Pancreas (tissue), 10 donors: ENCODE data around the gene TMEM63A. TPM values are rescaled to one million over a fixed set of nuclear protein-coding genes. Genes with fewer than 3 reads are reported as not detected.

ENCODE experiments used
- ATAC-seq, 4 donors: fragments of 200-7000 bp; cut with Tn5 transposase; one replicate each; pipeline versions ENCODE4 v1.8.0 to v1.9.1; 2020; ENCODE audit warnings: mild to moderate bottlenecking in 4 of 4, moderate library complexity in 4 of 4
- DNase-seq, 6 donors: peaks; one replicate each; pipeline ENCODE4 v3.0.0-alpha.2; 2020
- FAIRE-seq: peaks from 2 replicates; lab custom pipeline; 2012; peaks lifted over from hg19 to GRCh38; lab: Jason Lieb, UNC
- H3K27ac ChIP-seq, 4 donors: fragments of 200-600 bp; sonication (generic); 1 replicate in 3 of 4; 2 replicates in 1 of 4; pipeline versions ENCODE4 v1.5.0 to v1.8.0; 2020
- H3K27me3 ChIP-seq, 4 donors: fragments of 200-600 bp; one replicate each; pipeline ENCODE4 v1.8.0; 2021
- H3K36me3 ChIP-seq, 3 donors: fragments of 200-600 bp; sonication (generic) in 1 of 3; one replicate each; pipeline versions ENCODE4 v1.5.0 to v1.8.0; 2020 to 2021
- H3K4me1 ChIP-seq, 3 donors: fragments of 200-600 bp; one replicate each; pipeline ENCODE4 v1.8.0; 2021
- H3K4me3 ChIP-seq, 4 donors: fragments of 200-600 bp; sonication (generic) in 2 of 4; one replicate each; pipeline versions ENCODE4 v1.5.0 to v1.8.0; 2020 to 2021
- H3K9me3 ChIP-seq, 4 donors: fragments of 200-600 bp; one replicate each; pipeline ENCODE4 v1.8.0; 2021
- CTCF ChIP-seq, 4 donors: fragments of 200-600 bp; sonication (generic) in 3 of 4; IDR thresholded peaks; one replicate each; pipeline versions ENCODE4 v1.5.0 to v1.8.0; 2021; ENCODE audit warnings: antibody characterized with exemption in 4 of 4
- WGBS, 2 donors: extraction: QIAGEN DNeasy Blood & Tissue Kit; methylation state at CpG; one replicate each; pipeline ENCODE4 v1.1.7; 2013; 5-methylcytosine and 5-hydroxymethylcytosine counted together
- intact Hi-C, 3 donors: fragments of 100-400 bp; cut with DNase I; formaldehyde crosslinking; loops; one replicate each; pipeline versions ENCODE4 v1.11.1 to v1.14.2; 2022
- polyA plus RNA-seq, 2 donors: library from polyadenylated mRNA; stranded (reverse); fragments of 200-250 nt; gene quantifications; one replicate each; pipeline ENCODE4 v1.2.3, GENCODE V29; 2013
- total RNA-seq, 6 donors: library from RNA; stranded (reverse); fragmentation: NEBNext Ultra II Directional in 4 of 6; extraction: Animal tissue kit (Norgen Biotek cat#: 25700) in 4 of 6; gene quantifications; one replicate each; pipeline versions ENCODE4 v1.2.1 to v1.2.4, GENCODE V29; 2021 to 2023
- donor health status: healthy with polysubstance abuse.
- donor health status: DM: no; HTN: no; CAD: no; lungs with moderate emphysema.
- donor health status: DM: no; HTN: no; CAD: no.
- donor health status: control.
- donor health status: control.
- donor health status: Bipolar disorder and iron deficiency.
- donor health status: DM: yes; HTN: yes; CAD: no.
- donor health status: DM: no; HTN: no; CAD: no.
- donor health status: DM: no; HTN: no; CAD: no.
- donor health status: DM: yes; HTN: yes; CAD: no.

Gene TMEM63A
- total and polyA plus RNA-seq, 8 donors: 56.3 to 185 (median 84.0) TPM

- Histone ChIP-seq H3K4me3 (no peak overlapping the region), H3K9me3 (no peaks in the 10 kb centered on the region), H3K36me3 (peaks cover 0 to 14% (median 0%) of the 10 kb centered on the region in 3 donors), H3K4me1 (peaks cover 0 to 15% (median 6%) of the 10 kb centered on the region in 3 donors), H3K27me3 (no peaks in the 10 kb centered on the region), H3K27ac (no peak overlapping the region)
- DNase-seq (no peak), ATAC-seq (no peak), FAIRE-seq (no peak)
- TF ChIP-seq CTCF (IDR thresholded peaks at IDR 0.05): no peak
- 91 to 92% methylated on average over 3 of the region's 3 CpGs for WGBS, 2 donors
- intact Hi-C loops: no loop called here
Measured at GRCh38 chr1:225917101-225917500, 34.9 kb upstream of the TMEM63A start.

GRCh38 chr1:225915538-225915991 lies 33.4 kb upstream of the TMEM63A start:
- WGBS, 2 donors: 88 to 91% methylated on average over 7 of the region's 7 CpGs
- no peak for FAIRE-seq
- intact Hi-C loops: no loop called here
- Histone ChIP-seq H3K36me3 (peaks cover 0 to 9% (median 0%) of the 10 kb centered on the region in 3 donors), H3K27ac (no peak overlapping the region), H3K9me3 (no peaks in the 10 kb centered on the region), H3K4me1 (peaks cover 0 to 11% (median 11%) of the 10 kb centered on the region in 3 donors), H3K27me3 (no peaks in the 10 kb centered on the region), H3K4me3 (no peak overlapping the region)
- TF ChIP-seq CTCF (IDR thresholded peaks at IDR 0.05): no peak
- no peak for ATAC-seq
- DNase-seq: no peak

- H3K9me3 ChIP-seq: no peaks in the 10 kb centered on the region
- intact Hi-C loops: loop anchor here in 1 of 3 donors (5.0 kb wide), 1 partner anchor 438 kb away; no protein-coding TSS in a partner anchor
- no peak for TF ChIP-seq CTCF (IDR thresholded peaks at IDR 0.05)
- peaks cover 0 to 11% (median 7%) of the 10 kb centered on the region in 3 donors for H3K4me1 ChIP-seq
- WGBS, 2 donors: 87 to 91% methylated on average over 6 of the region's 6 CpGs
- H3K36me3 ChIP-seq: peaks cover 0 to 9% (median 0%) of the 10 kb centered on the region in 3 donors
- no peak overlapping the region for H3K4me3 ChIP-seq
- no peak for ATAC-seq
- no peak overlapping the region for H3K27ac ChIP-seq
- no peak for FAIRE-seq
- no peaks in the 10 kb centered on the region for H3K27me3 ChIP-seq
- DNase-seq: no peak
Measured at GRCh38 chr1:225914947-225915346, 32.8 kb upstream of the TMEM63A start.

GRCh38 chr1:225914391-225914790 lies 32.2 kb upstream of the TMEM63A start:
- H3K36me3 ChIP-seq: peaks cover 0 to 9% (median 0%) of the 10 kb centered on the region in 3 donors
- no peaks in the 10 kb centered on the region for H3K27me3 ChIP-seq
- H3K4me3 ChIP-seq: no peak overlapping the region
- TF ChIP-seq CTCF (IDR thresholded peaks at IDR 0.05): no peak
- no peak overlapping the region for H3K27ac ChIP-seq
- intact Hi-C loops: loop anchor here in 1 of 3 donors (5.0 kb wide), 1 partner anchor 437 kb away; no protein-coding TSS in a partner anchor
- WGBS, 2 donors: 77 to 84% methylated on average over 6 of the region's 6 CpGs
- no peaks in the 10 kb centered on the region for H3K9me3 ChIP-seq
- peaks cover 0 to 6% (median 2%) of the 10 kb centered on the region in 3 donors for H3K4me1 ChIP-seq
- no peak for ATAC-seq
- no peak for DNase-seq
- FAIRE-seq: no peak
